GM12878 (cell line): ENCODE results near the gene COL4A5. TPM values are rescaled to one million over a fixed set of nuclear protein-coding genes. Genes with fewer than 3 reads are reported as not detected.

Experiments used
- ATAC-seq: fragments of 200-7000 bp; cut with Tn5 transposase; 3 replicates; pipeline ENCODE4 v1.9.1; 2020; ENCODE audit warnings: mild to moderate bottlenecking, moderate library complexity
- BruUV-seq: library from RNA; stranded (reverse); fragments of 400-500 nt; replicated peaks from 2 replicates; lab custom pipeline; 2021; lab: Mats Ljungman, UMichigan
- CTCF ChIA-PET: fragments of 300-600 bp; sonication (Branson Sonifier 250); formaldehyde crosslinking; extraction: SDS; loops from one replicate; lab custom pipeline; 2021; ENCODE audit warnings: inconsistent platforms; lab: Yijun Ruan, JAX
- POLR2A ChIA-PET: fragments of 350-600 bp; formaldehyde crosslinking; extraction: SDS; loops from one replicate; lab custom pipeline; 2021; ENCODE audit warnings: inconsistent platforms; lab: Charles Lee
- RAD21 ChIA-PET: fragments of 300-600 bp; sonication (Branson Sonifier 250); formaldehyde crosslinking; loops from one replicate; lab custom pipeline; 2023; ENCODE audit warnings: antibody characterized with exemption; ENCODE audit not compliant: unreplicated experiment; lab: Charles Lee
- SMC1A ChIA-PET: fragments of 300-600 bp; sonication (Branson Sonifier 250); formaldehyde crosslinking; loops from one replicate; lab custom pipeline; 2023; ENCODE audit not compliant: unreplicated experiment, uncharacterized antibody; lab: Charles Lee
- DNase-seq: peaks from one replicate; pipeline ENCODE4 v3.0.0-alpha.2; 2011; ENCODE audit warnings: low read depth, low spot score
- FAIRE-seq: peaks from 3 replicates; lab custom pipeline; 2011; peaks lifted over from hg19 to GRCh38; lab: Jason Lieb, UNC
- H2AFZ ChIP-seq: 2 replicates; pipeline ENCODE4 v1.6.0; 2011; ENCODE audit warnings: low read depth, low read length, control low read depth; ENCODE audit not compliant: control insufficient read depth
- H3K27ac ChIP-seq: 2 replicates; pipeline ENCODE4 v1.5.1; 2011; ENCODE audit warnings: control low read depth; ENCODE audit not compliant: control insufficient read depth, insufficient read depth
- H3K27me3 ChIP-seq, 2 experiments: replicated peaks in 1 of 2; 2 replicates each; pipeline versions ENCODE4 v1.6.0 to v1.6.1; 2011; ENCODE audit warnings: low read length in 1 of 2; ENCODE audit not compliant: control insufficient read depth in 2 of 2, insufficient read depth in 2 of 2
- H3K36me3 ChIP-seq, 2 experiments: 2 replicates each; pipeline ENCODE4 v1.5.1; 2011; ENCODE audit warnings: low read length in 1 of 2; ENCODE audit not compliant: control insufficient read depth in 2 of 2, insufficient read depth in 2 of 2
- H3K4me1 ChIP-seq: 2 replicates; pipeline ENCODE4 v1.6.1; 2011; ENCODE audit warnings: mild to moderate bottlenecking, low read length, moderate library complexity, mixed read lengths; ENCODE audit not compliant: control insufficient read depth, insufficient read depth
- H3K4me2 ChIP-seq: 2 replicates; pipeline ENCODE4 v1.6.0; 2011; ENCODE audit warnings: control low read depth; ENCODE audit not compliant: control insufficient read depth, insufficient read depth
- H3K4me3 ChIP-seq: fragments of 200-600 bp; sonication (generic); 2 replicates; pipeline ENCODE4 v1.5.1; 2016
- H3K79me2 ChIP-seq: 2 replicates; pipeline ENCODE4 v1.6.0; 2011; ENCODE audit warnings: low read length; ENCODE audit not compliant: control insufficient read depth, insufficient read depth
- H3K9ac ChIP-seq: 2 replicates; pipeline ENCODE4 v1.8.0; 2011; ENCODE audit warnings: low read length, control low read depth, mixed read lengths; ENCODE audit not compliant: control insufficient read depth, insufficient read depth
- H3K9me3 ChIP-seq: replicated peaks from 3 replicates; pipeline ENCODE4 v1.5.1; 2011; ENCODE audit warnings: mild to moderate bottlenecking, low read length; ENCODE audit not compliant: control insufficient read depth, insufficient read depth
- H4K20me1 ChIP-seq: 2 replicates; pipeline ENCODE4 v1.6.0; 2011; ENCODE audit not compliant: control insufficient read depth, insufficient read depth
- EGR1 ChIP-seq, 2 experiments: IDR thresholded peaks; 1 replicate in 1 of 2; 2 replicates in 1 of 2; pipeline ENCODE4 v1.6.1; 2011 to 2012; ENCODE audit warnings: low read depth in 2 of 2, low read length in 2 of 2, borderline replicate concordance in 1 of 2, mild to moderate bottlenecking in 1 of 2, moderate library complexity in 1 of 2
- ETV6 ChIP-seq, 2 experiments: fragments of 450-650 bp in 1 of 2; IDR thresholded peaks in 1 of 2; conservative IDR thresholded peaks in 1 of 2; 2 replicates each; pipeline ENCODE4 v1.6.1; 2014; ENCODE audit warnings: antibody characterized with exemption in 1 of 2, borderline replicate concordance in 1 of 2, low read depth in 1 of 2, mild to moderate bottlenecking in 1 of 2, moderate library complexity in 1 of 2
- IKZF1 ChIP-seq: fragments of 450-650 bp; conservative IDR thresholded peaks from 2 replicates; pipeline ENCODE4 v1.6.1; 2017; ENCODE audit warnings: antibody characterized with exemption, mild to moderate bottlenecking
- KLF5 ChIP-seq: fragments of 450-650 bp; IDR thresholded peaks from 2 replicates; pipeline ENCODE4 v1.6.1; 2014; ENCODE audit warnings: mild to moderate bottlenecking; ENCODE audit not compliant: partially characterized antibody
- NR2C1 ChIP-seq: fragments of 450-650 bp; IDR thresholded peaks from 2 replicates; pipeline ENCODE4 v1.6.1; 2017; ENCODE audit warnings: antibody characterized with exemption, mild to moderate bottlenecking, moderate library complexity
- PAX8 ChIP-seq: fragments of 450-650 bp; IDR thresholded peaks from 2 replicates; pipeline ENCODE4 v1.6.1; 2017; ENCODE audit warnings: mild to moderate bottlenecking, moderate library complexity
- RB1 ChIP-seq: fragments of 450-650 bp; formaldehyde crosslinking; IDR thresholded peaks from 2 replicates; pipeline ENCODE4 v1.6.1; 2017; ENCODE audit warnings: mild to moderate bottlenecking, borderline replicate concordance
- SP1 ChIP-seq: IDR thresholded peaks from one replicate; pipeline ENCODE4 v1.6.1; 2011; ENCODE audit warnings: low read depth, low read length
- SPI1 ChIP-seq: IDR thresholded peaks from 2 replicates; pipeline ENCODE4 v1.6.1; 2011; ENCODE audit warnings: low read depth, mild to moderate bottlenecking, low read length, moderate library complexity, borderline replicate concordance; ENCODE audit not compliant: insufficient read depth
- WGBS: methylation state at CpG from one replicate; pipeline ENCODE4 v1.1.6; 2016; ENCODE audit warnings: low lambda C conversion rate; ENCODE audit not compliant: insufficient replicate concordance, insufficient coverage; ENCODE audit errors: missing lambda C conversion rate; 5-methylcytosine and 5-hydroxymethylcytosine counted together
- in situ Hi-C: fragments of 300-500 bp; cut with MboI; formaldehyde crosslinking; loops from 9 replicates; pipeline ENCODE4 v1.14.3; 2018; ENCODE audit warnings: mixed read lengths
- intact Hi-C: fragments of 100-400 bp; cut with micrococcal nuclease; formaldehyde crosslinking; loops from one replicate; pipeline ENCODE4 v1.14.2; 2022; ENCODE audit not compliant: unreplicated experiment
- polyA plus RNA-seq, 11 experiments: library from polyadenylated mRNA; depleted of rRNA in 4 of 11; unstranded in 6 of 11; stranded (reverse) in 5 of 11; fragments of >200 nt; fragmentation: Nextera tagmentation in 4 of 11; fragmentation: Illumina TruSeq in 1 of 11; extraction: Ambion mirVana in 4 of 11; extraction: Trizol in 1 of 11; gene quantifications; 1 replicate in 1 of 11; 2 replicates in 10 of 11; pipeline versions ENCODE4 v1.2.1 to v1.2.3, GENCODE V29; 2011 to 2016; ENCODE audit warnings: inconsistent platforms in 2 of 11, missing spikeins in 2 of 11, low read depth in 1 of 11
- total RNA-seq, 4 experiments: library from RNA; depleted of rRNA in 3 of 4; stranded (reverse); fragments of >200 nt in 3 of 4; fragmentation: Illumina TruSeq in 1 of 4; extraction: Trizol in 1 of 4; gene quantifications; 2 replicates each; pipeline versions ENCODE4 v1.2.1 to v1.2.3, GENCODE V29; 2013 to 2021
- TF ChIP-seq, protein P1 (sequence below): fragments of 450-650 bp; IDR thresholded peaks from 2 replicates; pipeline ENCODE4 v1.6.1; 2016; ENCODE audit warnings: mild to moderate bottlenecking
- TF ChIP-seq, protein P2 (sequence below): IDR thresholded peaks from 2 replicates; pipeline ENCODE4 v1.6.1; 2012; ENCODE audit warnings: improper control_type of control experiment, low read depth, low read length; ENCODE audit not compliant: insufficient replicate concordance

COL4A5 gene
- total and polyA plus RNA-seq, 10 of the 15 experiments (the other 5 are each of a cell fraction or from before 2014, with no cell fraction given) = 0.13 to 2.8 (median 0.38) TPM; not detected in 1

DNA sequence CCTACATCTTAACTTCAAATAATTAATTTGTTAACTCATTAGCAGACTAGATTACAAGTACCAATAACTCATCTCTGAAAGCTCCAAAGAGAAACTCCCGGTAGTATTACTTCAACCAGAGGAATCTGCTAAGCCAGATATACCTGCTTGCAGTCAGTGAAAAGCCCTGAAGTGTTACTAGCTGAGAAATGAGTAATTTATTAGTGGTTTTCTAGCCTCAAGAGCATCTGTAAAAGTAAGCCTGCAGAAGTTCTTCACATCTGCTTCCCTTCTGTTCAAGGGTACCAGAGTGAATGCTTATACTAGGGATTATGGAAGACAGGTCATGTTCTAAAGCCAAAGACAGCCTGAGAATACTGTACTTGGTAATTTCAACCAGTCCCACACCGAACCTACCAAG lies 262.0 kb downstream of the COL4A5 start:
- H3K4me2 ChIP-seq = no peak overlapping the region
- RAD21 ChIA-PET = interaction anchor here (9.0 kb wide), 1 partner anchor 682 kb away, joined by 330 read pairs; no protein-coding TSS in a partner anchor
- intact Hi-C loops = loop anchor here (2.0 kb wide), 1 partner anchor 569 kb away; no protein-coding TSS in a partner anchor
- no peaks in the 10 kb centered on the region for H4K20me1 ChIP-seq
- TF ChIP-seq EGR1 (IDR thresholded peaks at IDR 0.05; ENCODE audit: borderline replicate concordance in 1 of 2, low read depth in 2 of 2, low read length in 2 of 2) (no peak), NR2C1 (no peak), SPI1 (no peak), ETV6 (conservative IDR thresholded peaks at IDR 0.05 in 1 of 2, IDR thresholded peaks at IDR 0.05 in 1 of 2; ENCODE audit: borderline replicate concordance in 1 of 2, low read depth in 1 of 2) (no peak), SP1 (no peak), KLF5 (no peak), RB1 (no peak), PAX8 (no peak), IKZF1 (no peak)
- TF ChIP-seq, protein P1, sequence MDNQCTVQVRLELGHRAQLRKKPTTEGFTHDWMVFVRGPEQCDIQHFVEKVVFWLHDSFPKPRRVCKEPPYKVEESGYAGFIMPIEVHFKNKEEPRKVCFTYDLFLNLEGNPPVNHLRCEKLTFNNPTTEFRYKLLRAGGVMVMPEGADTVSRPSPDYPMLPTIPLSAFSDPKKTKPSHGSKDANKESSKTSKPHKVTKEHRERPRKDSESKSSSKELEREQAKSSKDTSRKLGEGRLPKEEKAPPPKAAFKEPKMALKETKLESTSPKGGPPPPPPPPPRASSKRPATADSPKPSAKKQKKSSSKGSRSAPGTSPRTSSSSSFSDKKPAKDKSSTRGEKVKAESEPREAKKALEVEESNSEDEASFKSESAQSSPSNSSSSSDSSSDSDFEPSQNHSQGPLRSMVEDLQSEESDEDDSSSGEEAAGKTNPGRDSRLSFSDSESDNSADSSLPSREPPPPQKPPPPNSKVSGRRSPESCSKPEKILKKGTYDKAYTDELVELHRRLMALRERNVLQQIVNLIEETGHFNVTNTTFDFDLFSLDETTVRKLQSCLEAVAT = no peak
- TF ChIP-seq, protein P2, sequence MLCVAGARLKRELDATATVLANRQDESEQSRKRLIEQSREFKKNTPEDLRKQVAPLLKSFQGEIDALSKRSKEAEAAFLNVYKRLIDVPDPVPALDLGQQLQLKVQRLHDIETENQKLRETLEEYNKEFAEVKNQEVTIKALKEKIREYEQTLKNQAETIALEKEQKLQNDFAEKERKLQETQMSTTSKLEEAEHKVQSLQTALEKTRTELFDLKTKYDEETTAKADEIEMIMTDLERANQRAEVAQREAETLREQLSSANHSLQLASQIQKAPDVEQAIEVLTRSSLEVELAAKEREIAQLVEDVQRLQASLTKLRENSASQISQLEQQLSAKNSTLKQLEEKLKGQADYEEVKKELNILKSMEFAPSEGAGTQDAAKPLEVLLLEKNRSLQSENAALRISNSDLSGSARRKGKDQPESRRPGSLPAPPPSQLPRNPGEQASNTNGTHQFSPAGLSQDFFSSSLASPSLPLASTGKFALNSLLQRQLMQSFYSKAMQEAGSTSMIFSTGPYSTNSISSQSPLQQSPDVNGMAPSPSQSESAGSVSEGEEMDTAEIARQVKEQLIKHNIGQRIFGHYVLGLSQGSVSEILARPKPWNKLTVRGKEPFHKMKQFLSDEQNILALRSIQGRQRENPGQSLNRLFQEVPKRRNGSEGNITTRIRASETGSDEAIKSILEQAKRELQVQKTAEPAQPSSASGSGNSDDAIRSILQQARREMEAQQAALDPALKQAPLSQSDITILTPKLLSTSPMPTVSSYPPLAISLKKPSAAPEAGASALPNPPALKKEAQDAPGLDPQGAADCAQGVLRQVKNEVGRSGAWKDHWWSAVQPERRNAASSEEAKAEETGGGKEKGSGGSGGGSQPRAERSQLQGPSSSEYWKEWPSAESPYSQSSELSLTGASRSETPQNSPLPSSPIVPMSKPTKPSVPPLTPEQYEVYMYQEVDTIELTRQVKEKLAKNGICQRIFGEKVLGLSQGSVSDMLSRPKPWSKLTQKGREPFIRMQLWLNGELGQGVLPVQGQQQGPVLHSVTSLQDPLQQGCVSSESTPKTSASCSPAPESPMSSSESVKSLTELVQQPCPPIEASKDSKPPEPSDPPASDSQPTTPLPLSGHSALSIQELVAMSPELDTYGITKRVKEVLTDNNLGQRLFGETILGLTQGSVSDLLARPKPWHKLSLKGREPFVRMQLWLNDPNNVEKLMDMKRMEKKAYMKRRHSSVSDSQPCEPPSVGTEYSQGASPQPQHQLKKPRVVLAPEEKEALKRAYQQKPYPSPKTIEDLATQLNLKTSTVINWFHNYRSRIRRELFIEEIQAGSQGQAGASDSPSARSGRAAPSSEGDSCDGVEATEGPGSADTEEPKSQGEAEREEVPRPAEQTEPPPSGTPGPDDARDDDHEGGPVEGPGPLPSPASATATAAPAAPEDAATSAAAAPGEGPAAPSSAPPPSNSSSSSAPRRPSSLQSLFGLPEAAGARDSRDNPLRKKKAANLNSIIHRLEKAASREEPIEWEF = no peak
- no peak for ATAC-seq
- no peaks in the 10 kb centered on the region for H3K9me3 ChIP-seq
- H2AFZ ChIP-seq = no peak overlapping the region
- CTCF ChIA-PET = interaction anchor here (1.2 to 7.2 kb wide), 4 partner anchors 117 to 1189 kb away, joined by 4 to 359 read pairs (median 14); no protein-coding TSS in a partner anchor
- no peaks in the 10 kb centered on the region for H3K79me2 ChIP-seq
- H3K36me3 ChIP-seq = no peaks in the 10 kb centered on the region
- 0% methylated on average over 2 of the region's 2 CpGs for WGBS
- in situ Hi-C loops = loop anchor here (5.0 kb wide), 1 partner anchor 686 kb away; no protein-coding TSS in a partner anchor
- H3K27me3 ChIP-seq = no peaks in the 10 kb centered on the region
- SMC1A ChIA-PET = interaction anchor here (1.0 to 12.3 kb wide), 5 partner anchors 10 to 1189 kb away, joined by 3 to 361 read pairs (median 4); no protein-coding TSS in a partner anchor
- no peaks in the 10 kb centered on the region for H3K4me1 ChIP-seq
- FAIRE-seq = no peak
- no peak for DNase-seq
- H3K9ac ChIP-seq = no peak overlapping the region
- no TSS peak for BruUV-seq
- POLR2A ChIA-PET = interaction anchor here (0.8 kb wide), 1 partner anchor 683 kb away, joined by 3 read pairs; no protein-coding TSS in a partner anchor
- no peak overlapping the region for H3K27ac ChIP-seq
- H3K4me3 ChIP-seq = no peak overlapping the region
